H9 (cell line): ENCODE results near the gene CALN1. TPM values are rescaled to one million over a fixed set of nuclear protein-coding genes. Genes with fewer than 3 reads are reported as not detected.

ENCODE experiments used
- DNase-seq: peaks from one replicate; pipeline ENCODE4 v3.0.0-alpha.2; 2017
- H2AFZ ChIP-seq: one replicate; pipeline ENCODE4 v1.6.1; 2013; ENCODE audit warnings: mild to moderate bottlenecking, low read length, control low read depth, moderate library complexity
- H2AK5ac ChIP-seq: 2 replicates; pipeline ENCODE4 v1.6.1; 2013; ENCODE audit warnings: low read length, control low read depth, mixed read lengths; ENCODE audit not compliant: insufficient read length
- H2BK120ac ChIP-seq: one replicate; pipeline ENCODE4 v1.6.1; 2013; ENCODE audit warnings: low read depth, mild to moderate bottlenecking, low read length, control low read depth, inconsistent platforms; ENCODE audit not compliant: poor library complexity, severe bottlenecking
- H2BK12ac ChIP-seq: 2 replicates; pipeline ENCODE4 v1.6.1; 2013; ENCODE audit warnings: low read length, control low read depth, mixed read lengths, low read depth; ENCODE audit not compliant: insufficient read length
- H2BK15ac ChIP-seq: 2 replicates; pipeline ENCODE4 v1.6.1; 2013; ENCODE audit warnings: low read depth, low read length, control low read depth
- H2BK20ac ChIP-seq: one replicate; pipeline ENCODE4 v1.6.1; 2013; ENCODE audit warnings: low read depth, mild to moderate bottlenecking, low read length, control low read depth, inconsistent platforms; ENCODE audit not compliant: poor library complexity, severe bottlenecking
- H2BK5ac ChIP-seq: 2 replicates; pipeline ENCODE4 v1.6.1; 2013; ENCODE audit warnings: low read length, control low read depth, mixed read lengths; ENCODE audit not compliant: insufficient read length
- H3K14ac ChIP-seq: 2 replicates; pipeline ENCODE4 v1.6.1; 2013; ENCODE audit warnings: low read length, control low read depth; ENCODE audit not compliant: insufficient read depth
- H3K18ac ChIP-seq: 2 replicates; pipeline ENCODE4 v1.6.1; 2013; ENCODE audit warnings: low read depth, mild to moderate bottlenecking, mixed read lengths, low read length, control low read depth; ENCODE audit not compliant: insufficient read length
- H3K23ac ChIP-seq: 2 replicates; pipeline ENCODE4 v1.6.1; 2013; ENCODE audit warnings: low read length, control low read depth, mixed read lengths, low read depth; ENCODE audit not compliant: insufficient read length
- H3K23me2 ChIP-seq: 2 replicates; pipeline ENCODE4 v1.6.1; 2013; ENCODE audit warnings: low read depth, mild to moderate bottlenecking, mixed read lengths, low read length, control low read depth; ENCODE audit not compliant: insufficient read length, poor library complexity, severe bottlenecking
- H3K27ac ChIP-seq: 2 replicates; pipeline ENCODE4 v1.5.1; 2013; ENCODE audit warnings: low read length, control low read depth, mixed read lengths, low read depth; ENCODE audit not compliant: insufficient read length
- H3K27me3 ChIP-seq: 2 replicates; pipeline ENCODE4 v1.6.1; 2013; ENCODE audit warnings: low read length, control low read depth, inconsistent platforms; ENCODE audit not compliant: insufficient read depth
- H3K4ac ChIP-seq: 2 replicates; pipeline ENCODE4 v1.6.1; 2013; ENCODE audit warnings: low read depth, mild to moderate bottlenecking, control low read depth, inconsistent platforms, low read length, moderate library complexity
- H3K4me1 ChIP-seq: 2 replicates; pipeline ENCODE4 v1.6.1; 2013; ENCODE audit warnings: low read length, control low read depth, inconsistent platforms; ENCODE audit not compliant: insufficient read depth
- H3K4me2 ChIP-seq: 2 replicates; pipeline ENCODE4 v1.6.1; 2013; ENCODE audit warnings: low read length, control low read depth, mixed read lengths; ENCODE audit not compliant: insufficient read length, insufficient read depth
- H3K56ac ChIP-seq: 2 replicates; pipeline ENCODE4 v1.6.1; 2013; ENCODE audit warnings: low read depth, mild to moderate bottlenecking, mixed read lengths, low read length, control low read depth; ENCODE audit not compliant: insufficient read length
- H3K79me1 ChIP-seq: 2 replicates; pipeline ENCODE4 v1.6.1; 2013; ENCODE audit warnings: low read depth, mild to moderate bottlenecking, moderate library complexity, low read length, control low read depth, inconsistent platforms; ENCODE audit not compliant: insufficient read depth, poor library complexity, severe bottlenecking
- H3K79me2 ChIP-seq: 2 replicates; pipeline ENCODE4 v1.6.1; 2013; ENCODE audit warnings: low read length, control low read depth, inconsistent platforms; ENCODE audit not compliant: insufficient read depth
- H3K9ac ChIP-seq: 2 replicates; pipeline ENCODE4 v1.6.1; 2013; ENCODE audit warnings: low read length, control low read depth, mixed read lengths; ENCODE audit not compliant: insufficient read length; ENCODE audit errors: extremely low read depth
- H3K9me3 ChIP-seq: one replicate; pipeline ENCODE4 v1.6.1; 2013; ENCODE audit warnings: low read depth, low read length, inconsistent platforms; ENCODE audit not compliant: control insufficient read depth
- H3T11ph ChIP-seq: one replicate; pipeline ENCODE4 v1.6.1; 2013; ENCODE audit warnings: mild to moderate bottlenecking, low read length, control low read depth, inconsistent platforms
- H4K20me1 ChIP-seq: one replicate; pipeline ENCODE4 v1.6.1; 2013; ENCODE audit not compliant: control insufficient read depth, insufficient read length, insufficient read depth
- H4K5ac ChIP-seq: 2 replicates; pipeline ENCODE4 v1.6.1; 2013; ENCODE audit warnings: low read depth, mild to moderate bottlenecking, mixed read lengths, low read length, control low read depth; ENCODE audit not compliant: insufficient read length
- H4K8ac ChIP-seq: replicated peaks from 2 replicates; pipeline ENCODE4 v1.6.1; 2013; ENCODE audit warnings: low read length, control low read depth, mixed read lengths, low read depth; ENCODE audit not compliant: insufficient read length
- H4K91ac ChIP-seq: 2 replicates; pipeline ENCODE4 v1.6.1; 2013; ENCODE audit warnings: low read depth, mild to moderate bottlenecking, moderate library complexity, mixed read lengths, low read length, control low read depth; ENCODE audit not compliant: insufficient read length
- H3K27ac Mint-ChIP-seq, 3 experiments: 2 replicates in 2 of 3; 3 replicates in 1 of 3; pipeline ENCODE4 v1.8.0; 2020 to 2021; ENCODE audit warnings: mixed read lengths in 3 of 3, mild to moderate bottlenecking in 1 of 3, moderate library complexity in 1 of 3
- H3K27me3 Mint-ChIP-seq: 2 replicates; pipeline ENCODE4 v1.8.0; 2021; ENCODE audit warnings: low read depth, mild to moderate bottlenecking, moderate library complexity, mixed read lengths
- H3K36me3 Mint-ChIP-seq, 3 experiments: 2 replicates in 2 of 3; 3 replicates in 1 of 3; pipeline ENCODE4 v1.8.0; 2020 to 2021; ENCODE audit warnings: low read depth in 3 of 3, mixed read lengths in 3 of 3; ENCODE audit not compliant: insufficient read depth in 1 of 3
- H3K4me1 Mint-ChIP-seq, 2 experiments: 2 replicates each; pipeline ENCODE4 v1.8.0; 2020; ENCODE audit warnings: mixed read lengths in 2 of 2
- H3K4me3 Mint-ChIP-seq, 2 experiments: 2 replicates in 1 of 2; 3 replicates in 1 of 2; pipeline ENCODE4 v1.8.0; 2020 to 2021; ENCODE audit warnings: mild to moderate bottlenecking in 2 of 2, mixed read lengths in 2 of 2, moderate library complexity in 1 of 2
- H3K9me3 Mint-ChIP-seq, 2 experiments: 2 replicates in 1 of 2; 3 replicates in 1 of 2; pipeline ENCODE4 v1.8.0; 2020; ENCODE audit warnings: mild to moderate bottlenecking in 2 of 2, mixed read lengths in 2 of 2, moderate library complexity in 1 of 2
- CTCF ChIP-seq: fragments of 200-600 bp; sonication (generic); conservative IDR thresholded peaks from 3 replicates; pipeline ENCODE4 v1.8.0; 2021; ENCODE audit warnings: antibody characterized with exemption, mild to moderate bottlenecking
- WGBS: extraction: QIAGEN DNeasy Blood & Tissue Kit; methylation state at CpG from one replicate; pipeline ENCODE4 v1.1.7; 2013; ENCODE audit warnings: missing lambda C conversion rate, low lambda C conversion rate, mixed read lengths; ENCODE audit not compliant: insufficient read length; ENCODE audit errors: extremely low coverage; 5-methylcytosine and 5-hydroxymethylcytosine counted together
- total RNA-seq: library from RNA; stranded (reverse); gene quantifications from 2 replicates; pipeline ENCODE4 v1.2.1, GENCODE V29; 2021

Gene CALN1
- total RNA-seq, 1 experiment from 2014 or later: 2.8 TPM

GRCh38 chr7:72362246-72362645 is 49.9 kb downstream of the CALN1 start:
- Histone ChIP-seq H3T11ph (no peak overlapping the region), H3K56ac (no peak overlapping the region), H3K4me1 (no peaks in the 10 kb centered on the region), H2AK5ac (no peak overlapping the region), H3K4me2 (no peak overlapping the region), H4K91ac (no peak overlapping the region), H3K18ac (no peak overlapping the region), H2BK5ac (no peak overlapping the region), H2BK20ac (no peak overlapping the region), H2AFZ (no peak overlapping the region), H3K23me2 (no peaks in the 10 kb centered on the region), H4K20me1 (no peaks in the 10 kb centered on the region), H2BK15ac (no peak overlapping the region), H2BK12ac (no peak overlapping the region), H3K27ac (no peak overlapping the region), H3K14ac (no peak overlapping the region), H3K27me3 (no peaks in the 10 kb centered on the region), H4K5ac (no peak overlapping the region), H3K9ac (no peak overlapping the region), H3K79me2 (no peaks in the 10 kb centered on the region), H3K79me1 (no peaks in the 10 kb centered on the region), H3K23ac (no peak overlapping the region), H2BK120ac (no peak overlapping the region), H3K4ac (no peak overlapping the region), H3K9me3 (no peaks in the 10 kb centered on the region), H4K8ac (no peak overlapping the region)
- no peaks in the 10 kb centered on the region for H3K36me3 Mint-ChIP-seq
- H3K27me3 Mint-ChIP-seq: no peaks in the 10 kb centered on the region; the same call in 1 of the 2 replicates
- H3K27ac Mint-ChIP-seq: no peak overlapping the region
- no peak overlapping the region for H3K4me3 Mint-ChIP-seq
- WGBS: no CpG with 5 or more reads among the region's 4 CpGs
- H3K9me3 Mint-ChIP-seq: no peaks in the 10 kb centered on the region
- peaks cover 0 to 3% of the 10 kb centered on the region in 2 experiments; a peak in 1 of 4 replicates for H3K4me1 Mint-ChIP-seq
- DNase-seq: no peak
- TF ChIP-seq CTCF: no peak
